Activated CD4-positive, alpha-beta T cell treated with anti-CD3 and anti-CD28 coated beads, Interleukin-2, amount 50 U/mL, for 48 hours (primary cell): ENCODE data around the gene ASTN2.
"Not testable (repeated sequence)": the region's sequence is repeated elsewhere in the genome, so short reads cannot be mapped to it uniquely, and the experiment has no call there.

ENCODE experiments used
- DNase-seq, 2 experiments: peaks; one replicate each; pipeline ENCODE4 v3.0.0-alpha.2; 2020

Gene ASTN2

GRCh38 chr9:116466271-116467235, 948.3 kb downstream of the ASTN2 start:
- DNase-seq: no peak

GRCh38 chr9:116465576-116466270, 949.1 kb downstream of the ASTN2 start:
- DNase-seq: no peak

GRCh38 chr9:116464987-116465571, 949.8 kb downstream of the ASTN2 start:
- no peak for DNase-seq

GRCh38 chr9:116464423-116464822, 950.4 kb downstream of the ASTN2 start:
- no peak for DNase-seq

GRCh38 chr9:116461632-116462031, 953.2 kb downstream of the ASTN2 start:
- no peak for DNase-seq

GRCh38 chr9:116460026-116460425, 954.8 kb downstream of the ASTN2 start:
- DNase-seq: no peak

- DNase-seq: no peak
These were observed 955.3 kb downstream of the ASTN2 start for GRCh38 chr9:116459576-116459975.

GRCh38 chr9:116456490-116457088, 958.3 kb downstream of the ASTN2 start:
- DNase-seq: no peak

GRCh38 chr9:116454539-116454938, 960.3 kb downstream of the ASTN2 start:
- not testable (repeated sequence) for DNase-seq

- DNase-seq: no peak
These were observed 961.1 kb downstream of the ASTN2 start for GRCh38 chr9:116453785-116454184.

- DNase-seq: no peak
These were observed 962.2 kb downstream of the ASTN2 start for GRCh38 chr9:116452634-116453033.

- DNase-seq: no peak
These were observed 962.6 kb downstream of the ASTN2 start for GRCh38 chr9:116452227-116452626.

GRCh38 chr9:116451500-116452115, 963.2 kb downstream of the ASTN2 start:
- no peak for DNase-seq

- no peak for DNase-seq
These were observed 964.3 kb downstream of the ASTN2 start for GRCh38 chr9:116450378-116451139.

- DNase-seq: no peak
These were observed 964.9 kb downstream of the ASTN2 start for GRCh38 chr9:116449949-116450348.

- DNase-seq: no peak
These were observed 966.4 kb downstream of the ASTN2 start for GRCh38 chr9:116448431-116448830.

GRCh38 chr9:116447934-116448333, 966.9 kb downstream of the ASTN2 start:
- no peak for DNase-seq

- DNase-seq: no peak
These were observed 972.3 kb downstream of the ASTN2 start for GRCh38 chr9:116442528-116442927.

- DNase-seq: no peak
These were observed 977.2 kb downstream of the ASTN2 start for GRCh38 chr9:116437411-116438370.

GRCh38 chr9:116436121-116436520, 978.7 kb downstream of the ASTN2 start:
- DNase-seq: no peak

- no peak for DNase-seq
These were observed 979.2 kb downstream of the ASTN2 start for GRCh38 chr9:116435706-116436105.
